Heart left ventricle (tissue), 16 donors: Measurements from ENCODE around the gene CEACAM5. TPM values are rescaled to one million over a fixed set of nuclear protein-coding genes. Genes with fewer than 3 reads are reported as not detected.
A peak's percentile ranks its signal among the peaks of the same experiment; 100 is the strongest.

Experiments
- ATAC-seq, 4 donors: fragments of 200-7000 bp; cut with Tn5 transposase; one replicate each; pipeline ENCODE4 v1.9.1; 2020 to 2022; ENCODE audit warnings: moderate library complexity in 4 of 4, mild to moderate bottlenecking in 3 of 4, moderate number of reproducible peaks in 1 of 4
- DNase-seq, 5 donors: peaks; one replicate each; pipeline ENCODE4 v3.0.0-alpha.2; 2020
- H3K27ac ChIP-seq, 12 donors: fragments of 200-600 bp; sonication (generic) in 4 of 12; one replicate each; pipeline versions ENCODE4 v1.5.0 to v1.8.0; 2016 to 2022; ENCODE audit warnings: mild to moderate bottlenecking in 2 of 12
- H3K27me3 ChIP-seq, 9 donors: fragments of 200-600 bp; sonication (generic) in 2 of 9; one replicate each; pipeline versions ENCODE4 v1.5.1 to v1.8.0; 2016 to 2022; ENCODE audit warnings: mild to moderate bottlenecking in 3 of 9
- H3K36me3 ChIP-seq, 9 donors: fragments of 200-600 bp; sonication (generic) in 2 of 9; one replicate each; pipeline versions ENCODE4 v1.5.0 to v1.8.0; 2018 to 2022; ENCODE audit warnings: mild to moderate bottlenecking in 2 of 9
- H3K4me1 ChIP-seq, 12 donors: fragments of 200-600 bp; sonication (generic) in 4 of 12; one replicate each; pipeline versions ENCODE4 v1.5.0 to v1.8.0; 2016 to 2022; ENCODE audit warnings: mild to moderate bottlenecking in 3 of 12
- H3K4me3 ChIP-seq, 12 donors: fragments of 200-600 bp; sonication (generic) in 4 of 12; one replicate each; pipeline versions ENCODE4 v1.5.0 to v1.8.0; 2017 to 2022; ENCODE audit warnings: mild to moderate bottlenecking in 9 of 12, moderate library complexity in 4 of 12
- H3K9me3 ChIP-seq, 12 donors: fragments of 200-600 bp; sonication (generic) in 4 of 12; one replicate each; pipeline versions ENCODE4 v1.5.0 to v1.8.0; 2016 to 2022; ENCODE audit warnings: mild to moderate bottlenecking in 1 of 12
- POLR2A ChIP-seq, 2 donors: fragments of 450-650 bp; IDR thresholded peaks; one replicate each; pipeline ENCODE4 v1.6.1; 2017; ENCODE audit warnings: antibody characterized with exemption in 2 of 2, mild to moderate bottlenecking in 2 of 2, moderate library complexity in 2 of 2
- WGBS, 4 donors: extraction: QIAGEN DNeasy Blood & Tissue Kit in 2 of 4; methylation state at CpG; one replicate each; pipeline versions ENCODE4 v1.1.5 to v1.1.7; 2013 to 2018; 5-methylcytosine and 5-hydroxymethylcytosine counted together
- intact Hi-C, 10 donors: fragments of 100-400 bp; cut with DNase I; formaldehyde crosslinking; loops; one replicate each; pipeline versions ENCODE4 v1.11.1 to v1.14.2; 2022
- polyA plus RNA-seq, 2 donors: library from polyadenylated mRNA; stranded (reverse); fragments of 200-250 nt; gene quantifications; one replicate each; pipeline ENCODE4 v1.2.3, GENCODE V29; 2013
- total RNA-seq, 9 donors: library from RNA; depleted of rRNA in 2 of 9; stranded (reverse); fragments of >200 nt in 2 of 9; fragmentation: NEBNext Ultra II Directional in 3 of 9; extraction: Animal tissue kit (Norgen Biotek cat#: 25700) in 3 of 9; gene quantifications; one replicate each; pipeline versions ENCODE4 v1.1.0 to v1.2.4, GENCODE V29; 2016 to 2023
- TF ChIP-seq, protein P1 (sequence below), 12 donors: fragments of 200-600 bp; sonication (generic) in 4 of 12; IDR thresholded peaks; one replicate each; pipeline versions ENCODE4 v1.5.0 to v1.8.0; 2018 to 2022; ENCODE audit warnings: antibody characterized with exemption in 12 of 12, mild to moderate bottlenecking in 5 of 12
- donor health status: ischemic (EF 13 %, LVEDD 7.1; RV severe dilation, severe dysfunction).
- donor health status: healthy with polysubstance abuse.
- donor health status: DM: no; HTN: yes; CAD: no.
- donor health status: DM: no; HTN: no; CAD: no.
- donor health status: ischemic (EF 25% LVEDD 6.9; RV normal size, moderate dysfunction).
- donor health status: ischemic (EF 25% LVEDD 5.7; RV mildly dilated, moderate dysfunction).
- donor health status: healthy.
- donor health status: DM: yes; HTN: yes; CAD: no.
- donor health status: ischemic (EF 35%, LVEDD 5.7; RV mildly dilated, moderate dysfunction).
- donor health status: nonischemic (EF 11% LVEDD 7.7; RV severe dilation, severe dysfunction).
- donor health status: DM: yes; HTN: yes; CAD: no.
- donor health status: PGD.
- donor health status: ischemic (EF 29% LVEDD 5.4; RV normal size, mild dysfunction).
- donor health status: nonischemic (EF 23%, LVEDD 6.1; RV moderate dilation, normal function).

The CEACAM5 gene
- total and polyA plus RNA-seq, 11 donors = 0.22 to 0.75 TPM; not detected in 9

DNA sequence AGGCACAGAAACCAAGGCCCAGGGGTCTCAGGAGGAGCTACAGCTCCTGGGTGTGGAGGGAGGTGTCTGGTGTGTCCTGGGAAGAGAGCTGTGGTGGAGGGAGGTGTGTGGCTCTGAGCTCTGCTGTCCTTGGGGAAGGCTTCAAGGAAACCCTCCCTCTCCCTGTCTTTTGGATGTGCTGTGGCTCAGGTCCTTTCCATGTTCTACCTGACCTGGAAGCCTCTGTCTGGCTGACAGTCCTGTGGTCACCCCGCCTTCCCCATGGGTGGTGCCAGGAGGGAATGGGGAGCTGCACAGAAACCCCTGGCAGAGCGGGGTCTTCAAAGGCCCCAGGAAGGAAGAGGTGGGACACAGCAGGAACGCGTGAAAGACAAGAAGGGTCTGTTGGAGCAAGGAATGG lies 19.7 kb upstream of the CEACAM5 start:
- no peak for DNase-seq
- intact Hi-C loops = no loop called here

DNA sequence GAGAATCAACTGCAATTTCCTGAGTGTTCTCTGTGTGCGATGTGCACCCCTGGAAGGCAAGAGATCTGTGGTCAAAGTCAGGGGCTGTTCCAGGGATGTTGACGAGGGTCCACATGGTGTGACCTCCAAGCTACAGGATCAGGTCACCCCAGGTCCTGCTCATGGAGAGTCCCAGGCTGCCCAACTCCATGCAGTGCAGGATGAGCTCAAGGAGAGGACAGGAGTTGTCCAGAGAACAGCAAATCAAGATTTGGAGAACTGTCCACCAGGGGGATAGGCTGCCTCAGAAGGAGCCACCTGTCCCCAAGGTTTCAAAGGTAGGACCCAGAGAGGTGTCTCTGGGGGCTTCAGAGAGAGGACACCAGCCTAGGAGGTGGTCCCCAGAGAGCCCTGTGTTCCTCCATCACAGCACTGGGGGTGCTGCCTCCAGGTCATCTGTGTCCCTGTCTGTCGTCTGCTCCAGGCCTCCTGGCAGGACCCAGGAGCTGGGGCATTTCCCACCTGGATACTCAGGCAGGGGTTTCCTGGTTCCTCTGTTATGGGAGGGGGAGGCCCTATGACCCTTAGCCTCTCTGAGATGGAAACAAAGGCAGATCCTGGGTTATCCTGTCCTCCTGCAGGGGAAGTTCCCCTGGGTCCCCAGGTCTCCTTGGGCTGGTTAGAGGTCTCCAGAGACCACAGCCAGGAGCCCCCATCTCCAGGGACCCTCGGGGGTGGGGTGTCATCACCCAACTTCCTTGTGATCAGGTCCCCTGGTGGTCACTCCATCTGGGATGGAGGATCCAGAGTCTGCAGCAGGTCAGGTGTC lies 18.2 kb upstream of the CEACAM5 start:
- intact Hi-C loops = no loop called here
- Histone ChIP-seq H3K36me3 (no peaks in the 10 kb centered on the region), H3K4me1 (no peaks in the 10 kb centered on the region), H3K27ac (no peak overlapping the region), H3K9me3 (peaks cover 0 to 17% (median 0%) of the 10 kb centered on the region in 12 donors), H3K4me3 (no peak overlapping the region), H3K27me3 (peaks cover 0 to 20% (median 0%) of the 10 kb centered on the region in 9 donors)
- TF ChIP-seq POLR2A (IDR thresholded peaks at IDR 0.05) = no peak
- TF ChIP-seq, protein P1, sequence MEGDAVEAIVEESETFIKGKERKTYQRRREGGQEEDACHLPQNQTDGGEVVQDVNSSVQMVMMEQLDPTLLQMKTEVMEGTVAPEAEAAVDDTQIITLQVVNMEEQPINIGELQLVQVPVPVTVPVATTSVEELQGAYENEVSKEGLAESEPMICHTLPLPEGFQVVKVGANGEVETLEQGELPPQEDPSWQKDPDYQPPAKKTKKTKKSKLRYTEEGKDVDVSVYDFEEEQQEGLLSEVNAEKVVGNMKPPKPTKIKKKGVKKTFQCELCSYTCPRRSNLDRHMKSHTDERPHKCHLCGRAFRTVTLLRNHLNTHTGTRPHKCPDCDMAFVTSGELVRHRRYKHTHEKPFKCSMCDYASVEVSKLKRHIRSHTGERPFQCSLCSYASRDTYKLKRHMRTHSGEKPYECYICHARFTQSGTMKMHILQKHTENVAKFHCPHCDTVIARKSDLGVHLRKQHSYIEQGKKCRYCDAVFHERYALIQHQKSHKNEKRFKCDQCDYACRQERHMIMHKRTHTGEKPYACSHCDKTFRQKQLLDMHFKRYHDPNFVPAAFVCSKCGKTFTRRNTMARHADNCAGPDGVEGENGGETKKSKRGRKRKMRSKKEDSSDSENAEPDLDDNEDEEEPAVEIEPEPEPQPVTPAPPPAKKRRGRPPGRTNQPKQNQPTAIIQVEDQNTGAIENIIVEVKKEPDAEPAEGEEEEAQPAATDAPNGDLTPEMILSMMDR (IDR thresholded peaks at IDR 0.05) = no peak
- no peak for DNase-seq
- ATAC-seq = no peak
- 62 to 71% (median 69%) methylated on average over 3 to 4 of the region's 4 CpGs for WGBS, 4 donors

More for the DNA sequence above, 19.7 kb upstream of the CEACAM5 start:
- Histone ChIP-seq H3K36me3 (no peaks in the 10 kb centered on the region), H3K27me3 (peaks cover 0 to 22% (median 0%) of the 10 kb centered on the region in 9 donors), H3K27ac (no peak overlapping the region), H3K9me3 (peaks cover 0 to 17% (median 0%) of the 10 kb centered on the region in 12 donors), H3K4me3 (no peak overlapping the region), H3K4me1 (no peaks in the 10 kb centered on the region)
- TF ChIP-seq, protein P1 (IDR thresholded peaks at IDR 0.05) = no peak
- TF ChIP-seq POLR2A (IDR thresholded peaks at IDR 0.05) = no peak
- ATAC-seq = no peak
- WGBS, 4 donors = 54 to 75% (median 60%) methylated on average over 4 of the region's 4 CpGs

DNA sequence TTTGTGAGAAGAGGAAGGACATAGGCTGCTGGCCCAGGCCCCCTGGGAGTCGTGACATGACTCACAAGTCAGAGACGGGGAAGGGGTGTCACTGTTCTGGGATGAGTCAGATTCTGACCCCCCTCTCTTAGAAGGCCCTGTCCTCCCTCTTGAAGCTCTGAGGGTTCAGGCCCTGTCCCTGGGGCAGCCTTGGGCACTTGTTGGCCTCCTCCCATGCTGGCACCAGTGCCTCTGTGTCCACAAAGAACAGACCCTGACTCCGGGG lies 17.7 kb upstream of the CEACAM5 start:
- no peaks in the 10 kb centered on the region for H3K36me3 ChIP-seq
- no peak for DNase-seq
- H3K9me3 ChIP-seq = peaks cover 0 to 17% (median 0%) of the 10 kb centered on the region in 12 donors
- TF ChIP-seq, protein P1 (IDR thresholded peaks at IDR 0.05) = no peak
- no peak for TF ChIP-seq POLR2A (IDR thresholded peaks at IDR 0.05)
- ATAC-seq = no peak
- intact Hi-C loops = no loop called here
- no peak overlapping the region for H3K27ac ChIP-seq
- no peak overlapping the region for H3K4me3 ChIP-seq
- 53 to 89% (median 68%) methylated on average over 2 to 3 of the region's 3 CpGs for WGBS, 4 donors
- peaks cover 0 to 17% (median 2%) of the 10 kb centered on the region in 9 donors for H3K27me3 ChIP-seq
- no peaks in the 10 kb centered on the region for H3K4me1 ChIP-seq

DNA sequence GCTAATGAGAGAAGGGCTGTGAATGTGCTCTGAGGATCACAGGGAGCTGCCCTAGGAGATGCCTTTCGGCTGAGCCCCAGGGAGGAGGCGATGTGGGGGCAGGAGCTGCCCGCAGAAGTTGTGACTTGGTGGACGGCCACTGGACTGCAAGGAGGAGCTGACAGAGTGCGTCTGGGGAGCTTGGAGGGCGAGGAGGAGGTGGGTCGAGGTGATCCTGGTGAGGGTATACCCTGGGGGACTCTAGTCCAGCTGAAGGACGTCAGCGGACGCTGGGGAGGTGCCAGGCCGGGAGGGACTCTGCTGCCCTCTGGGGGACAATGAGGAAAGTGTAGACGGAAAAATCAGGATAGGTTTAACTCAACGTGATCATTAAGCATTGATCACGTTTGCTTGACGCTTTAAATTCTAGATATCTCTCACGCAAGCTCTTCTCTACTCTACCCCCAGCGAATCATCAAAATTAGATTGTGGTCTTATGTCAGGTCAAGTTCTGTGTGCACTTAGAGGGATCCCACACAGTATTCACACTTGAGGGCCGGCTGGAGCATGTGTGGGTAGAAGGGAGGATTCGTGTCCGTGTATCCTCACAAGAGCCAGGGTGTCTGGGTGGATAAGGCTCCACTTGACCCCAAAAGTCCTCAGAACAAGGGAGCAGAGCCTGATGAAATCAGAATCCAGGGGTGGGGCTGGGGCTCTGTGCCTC lies 17.0 kb upstream of the CEACAM5 start:
- 26 to 31% (median 29%) methylated on average over 20 of the region's 20 CpGs for WGBS, 4 donors
- H3K27me3 ChIP-seq = peaks cover 0 to 23% (median 2%) of the 10 kb centered on the region in 9 donors

More for the DNA sequence above, 17.0 kb upstream of the CEACAM5 start:
- Histone ChIP-seq H3K9me3 (peaks cover 0 to 17% (median 0%) of the 10 kb centered on the region in 12 donors), H3K4me1 (no peaks in the 10 kb centered on the region), H3K27ac (no peak overlapping the region), H3K36me3 (no peaks in the 10 kb centered on the region), H3K4me3 (no peak overlapping the region)
- DNase-seq (no peak), ATAC-seq (no peak)
- intact Hi-C loops = no loop called here
- TF ChIP-seq, protein P1 (IDR thresholded peaks at IDR 0.05) = peak in 5 of 12 donors; percentile 15 to 47 (median 34)
- no peak for TF ChIP-seq POLR2A (IDR thresholded peaks at IDR 0.05)
